CD4-positive, alpha-beta memory T cell (primary cell): ENCODE measurements around the gene CRADD. TPM values are rescaled to one million over a fixed set of nuclear protein-coding genes. Genes with fewer than 3 reads are reported as not detected.

Experiments
- CTCF ChIA-PET: fragments of 350-600 bp; sonication (Branson Sonifier 250); formaldehyde crosslinking; loops from one replicate; lab custom pipeline; 2021; ENCODE audit warnings: inconsistent platforms; ENCODE audit not compliant: partially characterized antibody; lab: Charles Lee
- POLR2A ChIA-PET: fragments of 350-600 bp; sonication (Branson Sonifier 250); formaldehyde crosslinking; loops from one replicate; lab custom pipeline; 2021; ENCODE audit not compliant: partially characterized antibody; lab: Charles Lee
- DNase-seq, 5 donors: peaks; one replicate each; pipeline versions ENCODE4 v3.0.0 to v3.0.0-alpha.2; 2020 to 2022; ENCODE audit warnings: mixed read lengths in 1 of 5
- H3K27ac ChIP-seq: one replicate; pipeline ENCODE4 v1.7.0; 2013; ENCODE audit warnings: low read depth, low read length
- H3K27me3 ChIP-seq: 2 replicates; pipeline ENCODE4 v1.7.0; 2013; ENCODE audit warnings: mild to moderate bottlenecking, low read length, moderate library complexity; ENCODE audit not compliant: insufficient read depth
- H3K36me3 ChIP-seq: 2 replicates; pipeline ENCODE4 v1.7.0; 2013; ENCODE audit warnings: mild to moderate bottlenecking, low read length, moderate library complexity; ENCODE audit not compliant: insufficient read depth
- H3K4me1 ChIP-seq: 2 replicates; pipeline ENCODE4 v1.7.0; 2013; ENCODE audit warnings: mild to moderate bottlenecking, low read length, moderate library complexity; ENCODE audit not compliant: insufficient read depth
- H3K4me3 ChIP-seq, 2 donors: one replicate each; pipeline ENCODE4 v1.7.0; 2013; ENCODE audit warnings: low read length in 2 of 2, mild to moderate bottlenecking in 1 of 2
- H3K9me3 ChIP-seq, 2 donors: one replicate each; pipeline ENCODE4 v1.7.0; 2013; ENCODE audit warnings: low read length in 2 of 2, control low read depth in 1 of 2; ENCODE audit not compliant: control insufficient read depth in 1 of 2
- H3K27ac Mint-ChIP-seq, 7 donors: one replicate each; pipeline ENCODE4 v1.8.0; 2020 to 2021; ENCODE audit warnings: mixed read lengths in 7 of 7, mild to moderate bottlenecking in 6 of 7, inconsistent platforms in 3 of 7, moderate library complexity in 3 of 7
- H3K27me3 Mint-ChIP-seq, 2 donors: one replicate each; pipeline ENCODE4 v1.8.0; 2020 to 2021; ENCODE audit warnings: mixed read lengths in 2 of 2
- H3K36me3 Mint-ChIP-seq, 2 donors: one replicate each; pipeline ENCODE4 v1.8.0; 2020 to 2021; ENCODE audit warnings: mixed read lengths in 2 of 2, inconsistent platforms in 1 of 2, mild to moderate bottlenecking in 1 of 2
- H3K4me1 Mint-ChIP-seq, 4 donors: one replicate each; pipeline ENCODE4 v1.8.0; 2020 to 2021; ENCODE audit warnings: mixed read lengths in 4 of 4, mild to moderate bottlenecking in 1 of 4
- H3K4me3 Mint-ChIP-seq, 8 donors: one replicate each; pipeline ENCODE4 v1.8.0; 2020 to 2021; ENCODE audit warnings: mixed read lengths in 8 of 8, mild to moderate bottlenecking in 7 of 8, moderate library complexity in 6 of 8, inconsistent platforms in 3 of 8
- H3K9me3 Mint-ChIP-seq, 8 donors: one replicate each; pipeline ENCODE4 v1.8.0; 2020 to 2021; ENCODE audit warnings: mixed read lengths in 8 of 8, mild to moderate bottlenecking in 5 of 8, inconsistent platforms in 3 of 8, moderate library complexity in 1 of 8
- intact Hi-C: fragments of 100-400 bp; cut with micrococcal nuclease; formaldehyde crosslinking; loops from one replicate; pipeline ENCODE4 v1.15.1; 2023
- polyA plus RNA-seq, 2 donors: library from polyadenylated mRNA; unstranded; fragments of 300-500 nt; fragmentation: Illumina TruSeq; gene quantifications; one replicate each; pipeline ENCODE4 v1.2.3, GENCODE V29; 2021
- total RNA-seq, 2 experiments: library from RNA; stranded (reverse); gene quantifications; one replicate each; pipeline ENCODE4 v1.2.3, GENCODE V29; 2021

The CRADD gene
- total and polyA plus RNA-seq, 4 experiments from 2014 or later: 13.3 to 18.3 (median 15.9) TPM

GRCh38 chr12:93875157-93875556 lies 198.0 kb downstream of the CRADD start:
- CTCF ChIA-PET: no interaction called here
- H3K4me3 ChIP-seq: no peak overlapping the region
- H3K27me3 Mint-ChIP-seq: no peaks in the 10 kb centered on the region

GRCh38 chr12:93876360-93876759 lies 199.2 kb downstream of the CRADD start:
- Histone ChIP-seq H3K36me3 (no peaks in the 10 kb centered on the region), H3K4me3 (no peak overlapping the region), H3K27ac (no peak overlapping the region), H3K4me1 (peaks cover 13% of the 10 kb centered on the region), H3K9me3 (no peaks in the 10 kb centered on the region), H3K27me3 (no peaks in the 10 kb centered on the region)
- intact Hi-C loops: no loop called here
- ChIA-PET CTCF (no interaction called here), POLR2A (no interaction called here)
- Mint-ChIP-seq H3K27me3 (no peaks in the 10 kb centered on the region), H3K9me3 (peaks cover 12 to 60% (median 55%) of the 10 kb centered on the region in 8 donors), H3K27ac (no peak overlapping the region), H3K36me3 (peaks cover 30 to 35% of the 10 kb centered on the region in 2 donors), H3K4me1 (peaks cover 7 to 16% (median 11%) of the 10 kb centered on the region in 4 donors), H3K4me3 (no peak overlapping the region)
- no peak for DNase-seq

More at GRCh38 chr12:93875157-93875556, 198.0 kb downstream of the CRADD start:
- POLR2A ChIA-PET: no interaction called here
- Histone ChIP-seq H3K4me1 (peaks cover under 1% of the 10 kb centered on the region), H3K27me3 (no peaks in the 10 kb centered on the region), H3K27ac (no peak overlapping the region), H3K36me3 (no peaks in the 10 kb centered on the region), H3K9me3 (no peaks in the 10 kb centered on the region)
- peaks cover 0 to 4% (median under 1%) of the 10 kb centered on the region in 4 donors for H3K4me1 Mint-ChIP-seq
- DNase-seq: no peak
- H3K9me3 Mint-ChIP-seq: peaks cover 12 to 69% (median 61%) of the 10 kb centered on the region in 8 donors
- peaks cover 25 to 35% of the 10 kb centered on the region in 2 donors for H3K36me3 Mint-ChIP-seq
- H3K27ac Mint-ChIP-seq: no peak overlapping the region
- no peak overlapping the region for H3K4me3 Mint-ChIP-seq
- intact Hi-C loops: no loop called here

- Mint-ChIP-seq H3K9me3 (peaks cover 7 to 49% (median 44%) of the 10 kb centered on the region in 8 donors), H3K36me3 (peaks cover 27 to 32% of the 10 kb centered on the region in 2 donors), H3K4me3 (no peak overlapping the region), H3K27ac (no peak overlapping the region), H3K4me1 (peaks cover 7 to 19% (median 11%) of the 10 kb centered on the region in 4 donors), H3K27me3 (no peaks in the 10 kb centered on the region)
- intact Hi-C loops: no loop called here
- CTCF ChIA-PET: no interaction called here
- H3K4me3 ChIP-seq: no peak overlapping the region
- no peak overlapping the region for H3K27ac ChIP-seq
- H3K9me3 ChIP-seq: no peaks in the 10 kb centered on the region
- no peaks in the 10 kb centered on the region for H3K36me3 ChIP-seq
- POLR2A ChIA-PET: no interaction called here
- DNase-seq: no peak
- peaks cover 15% of the 10 kb centered on the region for H3K4me1 ChIP-seq
- H3K27me3 ChIP-seq: no peaks in the 10 kb centered on the region
Measured at GRCh38 chr12:93877446-93877845, 200.3 kb downstream of the CRADD start.

- Mint-ChIP-seq H3K4me1 (peaks cover 7 to 19% (median 11%) of the 10 kb centered on the region in 4 donors), H3K9me3 (peaks cover 5 to 27% (median 22%) of the 10 kb centered on the region in 8 donors), H3K27ac (peak overlapping the region in 6 of 7 donors; percentile 33 to 85 (median 62)), H3K4me3 (no peak overlapping the region), H3K36me3 (peaks cover 15 to 22% of the 10 kb centered on the region in 2 donors), H3K27me3 (no peaks in the 10 kb centered on the region)
- ChIA-PET CTCF (interaction anchor here (0.6 to 1.2 kb wide), 2 partner anchors 9 to 20 kb away, joined by 3 to 4 read pairs; no protein-coding TSS in a partner anchor), POLR2A (no interaction called here)
- no peaks in the 10 kb centered on the region for H3K27me3 ChIP-seq
- DNase-seq: no peak
- peaks cover 15% of the 10 kb centered on the region for H3K4me1 ChIP-seq
- H3K9me3 ChIP-seq: no peaks in the 10 kb centered on the region
- peak overlapping the region in 1 of 2 donors; percentile 1 for H3K4me3 ChIP-seq
- no peak overlapping the region for H3K27ac ChIP-seq
- no peaks in the 10 kb centered on the region for H3K36me3 ChIP-seq
- intact Hi-C loops: no loop called here
Measured at GRCh38 chr12:93879476-93880421, 202.6 kb downstream of the CRADD start.

- DNase-seq: peak in 4 of 5 donors; percentile 2 to 51 (median 12)
- peaks cover 0 to 14% (median 9%) of the 10 kb centered on the region in 8 donors for H3K9me3 Mint-ChIP-seq
- peak overlapping the region; percentile 6 to 85 (median 54) for H3K27ac Mint-ChIP-seq
- no peaks in the 10 kb centered on the region for H3K27me3 Mint-ChIP-seq
- Histone ChIP-seq H3K4me3 (no peak overlapping the region), H3K4me1 (peaks cover 15% of the 10 kb centered on the region), H3K36me3 (no peaks in the 10 kb centered on the region), H3K27ac (no peak overlapping the region), H3K9me3 (no peaks in the 10 kb centered on the region), H3K27me3 (no peaks in the 10 kb centered on the region)
- ChIA-PET POLR2A (no interaction called here), CTCF (interaction anchor here (1.2 kb wide), 1 partner anchor 10 kb away, joined by 3 read pairs; no protein-coding TSS in a partner anchor)
- H3K36me3 Mint-ChIP-seq: peaks cover 8 to 15% of the 10 kb centered on the region in 2 donors
- peak overlapping the region in 1 of 8 donors; percentile 20 for H3K4me3 Mint-ChIP-seq
- H3K4me1 Mint-ChIP-seq: peaks cover 7 to 19% (median 11%) of the 10 kb centered on the region in 4 donors
- intact Hi-C loops: no loop called here
Measured at GRCh38 chr12:93880853-93881522, 203.8 kb downstream of the CRADD start.

- ChIA-PET CTCF (no interaction called here), POLR2A (no interaction called here)
- Histone ChIP-seq H3K4me1 (peaks cover 15% of the 10 kb centered on the region), H3K27me3 (no peaks in the 10 kb centered on the region), H3K36me3 (no peaks in the 10 kb centered on the region), H3K4me3 (no peak overlapping the region), H3K27ac (no peak overlapping the region), H3K9me3 (no peaks in the 10 kb centered on the region)
- H3K36me3 Mint-ChIP-seq: peaks cover 0 to 5% of the 10 kb centered on the region in 2 donors
- intact Hi-C loops: no loop called here
- H3K9me3 Mint-ChIP-seq: peaks cover 0 to 4% (median 0%) of the 10 kb centered on the region in 8 donors
- no peaks in the 10 kb centered on the region for H3K27me3 Mint-ChIP-seq
- H3K27ac Mint-ChIP-seq: no peak overlapping the region
- H3K4me3 Mint-ChIP-seq: no peak overlapping the region
- DNase-seq: no peak
- H3K4me1 Mint-ChIP-seq: peaks cover 7 to 19% (median 11%) of the 10 kb centered on the region in 4 donors
Measured at GRCh38 chr12:93882763-93883162, 205.6 kb downstream of the CRADD start.
